Measurements from ENCODE around the gene DECR2.

Gene DECR2

DNA sequence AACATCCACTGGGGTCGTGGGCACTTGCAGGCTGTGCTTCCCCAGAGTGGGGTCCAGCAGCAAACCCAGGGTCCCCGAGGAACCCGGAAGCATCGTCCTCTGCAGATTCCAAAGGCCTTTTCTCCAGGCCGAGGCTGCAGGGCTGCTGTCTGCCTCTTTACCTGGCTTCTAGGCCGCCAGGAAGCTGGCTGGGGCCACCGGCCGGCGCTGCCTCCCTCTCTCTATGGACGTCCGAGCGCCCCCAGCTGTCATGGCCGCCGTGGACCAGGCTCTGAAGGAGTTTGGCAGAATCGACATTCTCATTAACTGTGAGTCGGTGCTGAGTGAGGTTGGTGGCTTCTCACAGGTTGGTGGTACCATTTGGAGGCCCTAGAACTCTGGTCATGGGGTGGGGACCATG is 5.6 kb downstream of the DECR2 start:
- H3K4me1 ChIP-seq (ENCODE audit: control insufficient read depth, low read length), result 0 out of 2 replicates have a peak, but pooled peaks cover 3% of the 10 kb centered on the region
- no peaks in the 10 kb centered on the region for H3K27me3 ChIP-seq (ENCODE audit: control insufficient read depth, low read length)
- TF ChIP-seq EZH2phosphoT487 (IDR thresholded peaks at IDR 0.05; ENCODE audit: borderline replicate concordance, low read length), result no peak
- TF ChIP-seq CTCF (IDR thresholded peaks at IDR 0.05; ENCODE audit: low read depth, low read length, poor library complexity, severe bottlenecking), result no peak
- no peaks in the 10 kb centered on the region for H3K36me3 ChIP-seq (ENCODE audit: control insufficient read depth, low read length)
- no peaks in the 10 kb centered on the region for H3K79me2 ChIP-seq (ENCODE audit: control insufficient read depth, low read length)
- no peak overlapping the region for H3K4me2 ChIP-seq (ENCODE audit: low read length)
- no peaks in the 10 kb centered on the region for H3K9me2 ChIP-seq (replicated peaks; ENCODE audit: control insufficient read depth, low read length)
- H4K20me1 ChIP-seq (ENCODE audit: control insufficient read depth, insufficient read depth, low read depth, low read length), result no peaks in the 10 kb centered on the region
- no peak overlapping the region for H3K4me3 ChIP-seq (ENCODE audit: low read length)
- H3K9me3 ChIP-seq (ENCODE audit: control insufficient read depth, insufficient read depth, low read length), result no peaks in the 10 kb centered on the region
- H3F3A ChIP-seq (ENCODE audit: control insufficient read depth, insufficient read depth), result no peaks in the 10 kb centered on the region; the same call in 1 of the 2 replicates
- H3K27ac ChIP-seq (ENCODE audit: low read depth, low read length), result no peak overlapping the region

- Histone ChIP-seq H3F3A (ENCODE audit: control insufficient read depth, insufficient read depth) (no peaks in the 10 kb centered on the region), H3K4me1 (ENCODE audit: control insufficient read depth, low read length) (no peaks in the 10 kb centered on the region)
These were observed 9.0 kb downstream of the DECR2 start for GRCh38 chr16:410516-411178.

DNA sequence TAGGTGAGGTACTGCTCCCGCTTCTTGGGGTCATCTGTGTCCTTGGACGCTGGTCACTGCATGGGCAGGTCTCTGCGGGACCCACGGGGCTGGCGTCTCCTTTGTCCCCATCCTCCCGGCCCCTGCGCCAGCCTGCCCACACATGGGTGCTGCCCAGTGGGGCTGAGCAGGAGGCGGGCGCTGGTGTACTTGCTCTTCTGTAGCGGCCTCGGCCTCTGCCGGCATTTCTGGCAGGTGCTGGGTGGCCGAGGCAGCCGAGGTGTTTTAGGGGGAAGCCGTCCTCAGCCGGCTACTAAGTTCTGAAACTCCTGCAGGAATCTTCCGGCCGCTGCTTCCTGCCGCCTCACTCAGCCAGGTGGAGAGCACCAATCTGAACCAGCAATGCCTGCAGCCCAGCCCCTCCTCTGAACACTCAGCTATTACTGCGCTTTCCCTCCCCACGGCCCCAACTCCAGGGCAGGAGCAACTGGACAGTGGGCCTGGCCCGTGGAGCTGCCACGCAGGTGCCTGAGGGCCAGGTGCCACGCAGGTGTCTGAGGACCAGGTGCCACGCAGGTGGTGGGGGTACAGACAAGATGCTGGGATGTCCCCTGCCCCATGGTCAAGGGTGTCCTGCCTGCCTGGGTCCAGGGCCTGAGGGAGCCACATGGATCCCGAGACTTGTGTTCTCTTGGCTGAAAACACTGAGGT is 10.0 kb downstream of the DECR2 start:
- TF ChIP-seq EZH2phosphoT487 (IDR thresholded peaks at IDR 0.05; ENCODE audit: borderline replicate concordance, low read length) (no peak), CTCF (IDR thresholded peaks at IDR 0.05; ENCODE audit: low read depth, low read length, poor library complexity, severe bottlenecking) (no peak)
- Histone ChIP-seq H3K9me2 (replicated peaks; ENCODE audit: control insufficient read depth, low read length) (no peaks in the 10 kb centered on the region), H3K4me2 (ENCODE audit: low read length) (no peak overlapping the region), H3K36me3 (ENCODE audit: control insufficient read depth, low read length) (no peaks in the 10 kb centered on the region), H4K20me1 (ENCODE audit: control insufficient read depth, insufficient read depth, low read depth, low read length) (no peaks in the 10 kb centered on the region), H3K79me2 (ENCODE audit: control insufficient read depth, low read length) (no peaks in the 10 kb centered on the region), H3K4me1 (ENCODE audit: control insufficient read depth, low read length) (no peaks in the 10 kb centered on the region), H3K9me3 (ENCODE audit: control insufficient read depth, insufficient read depth, low read length) (no peaks in the 10 kb centered on the region), H3F3A (ENCODE audit: control insufficient read depth, insufficient read depth) (no peaks in the 10 kb centered on the region), H3K27ac (ENCODE audit: low read depth, low read length) (no peak overlapping the region), H3K27me3 (ENCODE audit: control insufficient read depth, low read length) (no peaks in the 10 kb centered on the region), H3K4me3 (ENCODE audit: low read length) (no peak overlapping the region)

More at GRCh38 chr16:410516-411178, 9.0 kb downstream of the DECR2 start:
- no peaks in the 10 kb centered on the region for H3K9me3 ChIP-seq (ENCODE audit: control insufficient read depth, insufficient read depth, low read length)
- no peak overlapping the region for H3K27ac ChIP-seq (ENCODE audit: low read depth, low read length)
- TF ChIP-seq CTCF (IDR thresholded peaks at IDR 0.05; ENCODE audit: low read depth, low read length, poor library complexity, severe bottlenecking), result no peak
- no peak for TF ChIP-seq EZH2phosphoT487 (IDR thresholded peaks at IDR 0.05; ENCODE audit: borderline replicate concordance, low read length)
- H4K20me1 ChIP-seq (ENCODE audit: control insufficient read depth, insufficient read depth, low read depth, low read length), result no peaks in the 10 kb centered on the region
- H3K4me3 ChIP-seq (ENCODE audit: low read length), result no peak overlapping the region
- H3K27me3 ChIP-seq (ENCODE audit: control insufficient read depth, low read length), result no peaks in the 10 kb centered on the region
- no peak overlapping the region for H3K4me2 ChIP-seq (ENCODE audit: low read length)
- no peaks in the 10 kb centered on the region for H3K9me2 ChIP-seq (replicated peaks; ENCODE audit: control insufficient read depth, low read length)
- H3K36me3 ChIP-seq (ENCODE audit: control insufficient read depth, low read length), result no peaks in the 10 kb centered on the region
- H3K79me2 ChIP-seq (ENCODE audit: control insufficient read depth, low read length), result no peaks in the 10 kb centered on the region
